H9 (cell line): Measurements from ENCODE around the gene WDR81. TPM values are rescaled to one million over a fixed set of nuclear protein-coding genes. Genes with fewer than 3 reads are reported as not detected.

Experiments
- DNase-seq: peaks from one replicate; pipeline ENCODE4 v3.0.0-alpha.2; 2017
- H2AFZ ChIP-seq: one replicate; pipeline ENCODE4 v1.6.1; 2013; ENCODE audit warnings: mild to moderate bottlenecking, low read length, control low read depth, moderate library complexity
- H2AK5ac ChIP-seq: 2 replicates; pipeline ENCODE4 v1.6.1; 2013; ENCODE audit warnings: low read length, control low read depth, mixed read lengths; ENCODE audit not compliant: insufficient read length
- H2BK120ac ChIP-seq: one replicate; pipeline ENCODE4 v1.6.1; 2013; ENCODE audit warnings: low read depth, mild to moderate bottlenecking, low read length, control low read depth, inconsistent platforms; ENCODE audit not compliant: poor library complexity, severe bottlenecking
- H2BK12ac ChIP-seq: 2 replicates; pipeline ENCODE4 v1.6.1; 2013; ENCODE audit warnings: low read length, control low read depth, mixed read lengths, low read depth; ENCODE audit not compliant: insufficient read length
- H2BK15ac ChIP-seq: 2 replicates; pipeline ENCODE4 v1.6.1; 2013; ENCODE audit warnings: low read depth, low read length, control low read depth
- H2BK20ac ChIP-seq: one replicate; pipeline ENCODE4 v1.6.1; 2013; ENCODE audit warnings: low read depth, mild to moderate bottlenecking, low read length, control low read depth, inconsistent platforms; ENCODE audit not compliant: poor library complexity, severe bottlenecking
- H2BK5ac ChIP-seq: 2 replicates; pipeline ENCODE4 v1.6.1; 2013; ENCODE audit warnings: low read length, control low read depth, mixed read lengths; ENCODE audit not compliant: insufficient read length
- H3K14ac ChIP-seq: 2 replicates; pipeline ENCODE4 v1.6.1; 2013; ENCODE audit warnings: low read length, control low read depth; ENCODE audit not compliant: insufficient read depth
- H3K18ac ChIP-seq: 2 replicates; pipeline ENCODE4 v1.6.1; 2013; ENCODE audit warnings: low read depth, mild to moderate bottlenecking, mixed read lengths, low read length, control low read depth; ENCODE audit not compliant: insufficient read length
- H3K23ac ChIP-seq: 2 replicates; pipeline ENCODE4 v1.6.1; 2013; ENCODE audit warnings: low read length, control low read depth, mixed read lengths, low read depth; ENCODE audit not compliant: insufficient read length
- H3K23me2 ChIP-seq: 2 replicates; pipeline ENCODE4 v1.6.1; 2013; ENCODE audit warnings: low read depth, mild to moderate bottlenecking, mixed read lengths, low read length, control low read depth; ENCODE audit not compliant: insufficient read length, poor library complexity, severe bottlenecking
- H3K27ac ChIP-seq: 2 replicates; pipeline ENCODE4 v1.5.1; 2013; ENCODE audit warnings: low read length, control low read depth, mixed read lengths, low read depth; ENCODE audit not compliant: insufficient read length
- H3K27me3 ChIP-seq: 2 replicates; pipeline ENCODE4 v1.6.1; 2013; ENCODE audit warnings: low read length, control low read depth, inconsistent platforms; ENCODE audit not compliant: insufficient read depth
- H3K4ac ChIP-seq: 2 replicates; pipeline ENCODE4 v1.6.1; 2013; ENCODE audit warnings: low read depth, mild to moderate bottlenecking, control low read depth, inconsistent platforms, low read length, moderate library complexity
- H3K4me1 ChIP-seq: 2 replicates; pipeline ENCODE4 v1.6.1; 2013; ENCODE audit warnings: low read length, control low read depth, inconsistent platforms; ENCODE audit not compliant: insufficient read depth
- H3K4me2 ChIP-seq: 2 replicates; pipeline ENCODE4 v1.6.1; 2013; ENCODE audit warnings: low read length, control low read depth, mixed read lengths; ENCODE audit not compliant: insufficient read length, insufficient read depth
- H3K56ac ChIP-seq: 2 replicates; pipeline ENCODE4 v1.6.1; 2013; ENCODE audit warnings: low read depth, mild to moderate bottlenecking, mixed read lengths, low read length, control low read depth; ENCODE audit not compliant: insufficient read length
- H3K79me1 ChIP-seq: 2 replicates; pipeline ENCODE4 v1.6.1; 2013; ENCODE audit warnings: low read depth, mild to moderate bottlenecking, moderate library complexity, low read length, control low read depth, inconsistent platforms; ENCODE audit not compliant: insufficient read depth, poor library complexity, severe bottlenecking
- H3K79me2 ChIP-seq: 2 replicates; pipeline ENCODE4 v1.6.1; 2013; ENCODE audit warnings: low read length, control low read depth, inconsistent platforms; ENCODE audit not compliant: insufficient read depth
- H3K9ac ChIP-seq: 2 replicates; pipeline ENCODE4 v1.6.1; 2013; ENCODE audit warnings: low read length, control low read depth, mixed read lengths; ENCODE audit not compliant: insufficient read length; ENCODE audit errors: extremely low read depth
- H3K9me3 ChIP-seq: one replicate; pipeline ENCODE4 v1.6.1; 2013; ENCODE audit warnings: low read depth, low read length, inconsistent platforms; ENCODE audit not compliant: control insufficient read depth
- H3T11ph ChIP-seq: one replicate; pipeline ENCODE4 v1.6.1; 2013; ENCODE audit warnings: mild to moderate bottlenecking, low read length, control low read depth, inconsistent platforms
- H4K20me1 ChIP-seq: one replicate; pipeline ENCODE4 v1.6.1; 2013; ENCODE audit not compliant: control insufficient read depth, insufficient read length, insufficient read depth
- H4K5ac ChIP-seq: 2 replicates; pipeline ENCODE4 v1.6.1; 2013; ENCODE audit warnings: low read depth, mild to moderate bottlenecking, mixed read lengths, low read length, control low read depth; ENCODE audit not compliant: insufficient read length
- H4K8ac ChIP-seq: replicated peaks from 2 replicates; pipeline ENCODE4 v1.6.1; 2013; ENCODE audit warnings: low read length, control low read depth, mixed read lengths, low read depth; ENCODE audit not compliant: insufficient read length
- H4K91ac ChIP-seq: 2 replicates; pipeline ENCODE4 v1.6.1; 2013; ENCODE audit warnings: low read depth, mild to moderate bottlenecking, moderate library complexity, mixed read lengths, low read length, control low read depth; ENCODE audit not compliant: insufficient read length
- H3K27ac Mint-ChIP-seq, 3 experiments: 2 replicates in 2 of 3; 3 replicates in 1 of 3; pipeline ENCODE4 v1.8.0; 2020 to 2021; ENCODE audit warnings: mixed read lengths in 3 of 3, mild to moderate bottlenecking in 1 of 3, moderate library complexity in 1 of 3
- H3K27me3 Mint-ChIP-seq: 2 replicates; pipeline ENCODE4 v1.8.0; 2021; ENCODE audit warnings: low read depth, mild to moderate bottlenecking, moderate library complexity, mixed read lengths
- H3K36me3 Mint-ChIP-seq, 3 experiments: 2 replicates in 2 of 3; 3 replicates in 1 of 3; pipeline ENCODE4 v1.8.0; 2020 to 2021; ENCODE audit warnings: low read depth in 3 of 3, mixed read lengths in 3 of 3; ENCODE audit not compliant: insufficient read depth in 1 of 3
- H3K4me1 Mint-ChIP-seq, 2 experiments: 2 replicates each; pipeline ENCODE4 v1.8.0; 2020; ENCODE audit warnings: mixed read lengths in 2 of 2
- H3K4me3 Mint-ChIP-seq, 2 experiments: 2 replicates in 1 of 2; 3 replicates in 1 of 2; pipeline ENCODE4 v1.8.0; 2020 to 2021; ENCODE audit warnings: mild to moderate bottlenecking in 2 of 2, mixed read lengths in 2 of 2, moderate library complexity in 1 of 2
- H3K9me3 Mint-ChIP-seq, 2 experiments: 2 replicates in 1 of 2; 3 replicates in 1 of 2; pipeline ENCODE4 v1.8.0; 2020; ENCODE audit warnings: mild to moderate bottlenecking in 2 of 2, mixed read lengths in 2 of 2, moderate library complexity in 1 of 2
- CTCF ChIP-seq: fragments of 200-600 bp; sonication (generic); conservative IDR thresholded peaks from 3 replicates; pipeline ENCODE4 v1.8.0; 2021; ENCODE audit warnings: antibody characterized with exemption, mild to moderate bottlenecking
- WGBS: extraction: QIAGEN DNeasy Blood & Tissue Kit; methylation state at CpG from one replicate; pipeline ENCODE4 v1.1.7; 2013; ENCODE audit warnings: missing lambda C conversion rate, low lambda C conversion rate, mixed read lengths; ENCODE audit not compliant: insufficient read length; ENCODE audit errors: extremely low coverage; 5-methylcytosine and 5-hydroxymethylcytosine counted together
- total RNA-seq: library from RNA; stranded (reverse); gene quantifications from 2 replicates; pipeline ENCODE4 v1.2.1, GENCODE V29; 2021

Gene WDR81
- total RNA-seq, 1 experiment from 2014 or later: 20.2 TPM

- no peaks in the 10 kb centered on the region for H3K79me2 ChIP-seq
- H3K56ac ChIP-seq: no peak overlapping the region
- WGBS: no CpG with 5 or more reads among the region's 23 CpGs
- no peak overlapping the region for H3K9ac ChIP-seq
- H4K91ac ChIP-seq: no peak overlapping the region
- no peak overlapping the region for H2BK15ac ChIP-seq
- no peak overlapping the region for H3T11ph ChIP-seq
- no peaks in the 10 kb centered on the region for H4K20me1 ChIP-seq
- no peak overlapping the region for H3K14ac ChIP-seq
- Mint-ChIP-seq H3K4me1 (peaks cover 37 to 38% of the 10 kb centered on the region in 2 experiments), H3K9me3 (no peaks in the 10 kb centered on the region; a peak in 1 of 5 replicates), H3K27ac (no peak overlapping the region), H3K27me3 (no peaks in the 10 kb centered on the region; the same call in 1 of the 2 replicates), H3K4me3 (peak overlapping the region; percentile 88 to 94), H3K36me3 (peaks cover 0 to 13% (median 2%) of the 10 kb centered on the region in 3 experiments; a peak in 3 of 7 replicates)
- H2BK12ac ChIP-seq: no peak overlapping the region
- H2BK5ac ChIP-seq: no peak overlapping the region
- H2AK5ac ChIP-seq: no peak overlapping the region
- H3K27me3 ChIP-seq: no peaks in the 10 kb centered on the region
- H4K5ac ChIP-seq: no peak overlapping the region
- no peak overlapping the region for H3K23ac ChIP-seq
- H4K8ac ChIP-seq: no peak overlapping the region
- no peak overlapping the region for H3K4ac ChIP-seq
- peaks cover 25% of the 10 kb centered on the region for H3K23me2 ChIP-seq
- H2BK120ac ChIP-seq: no peak overlapping the region
- H2BK20ac ChIP-seq: no peak overlapping the region
- no peak overlapping the region for H3K27ac ChIP-seq
- H3K18ac ChIP-seq: no peak overlapping the region
- peak overlapping the region; percentile 65 for H3K4me2 ChIP-seq
- TF ChIP-seq CTCF: no peak
- H2AFZ ChIP-seq: no peak overlapping the region
- no peaks in the 10 kb centered on the region for H3K9me3 ChIP-seq
- no peak for DNase-seq
- H3K79me1 ChIP-seq: no peaks in the 10 kb centered on the region
- H3K4me1 ChIP-seq: peaks cover 2% of the 10 kb centered on the region; the same call in 1 of the 2 replicates
These were observed 8.8 kb upstream of the WDR81 start for GRCh38 chr17:1715803-1716075.
